VCaP (cell line): Measurements from ENCODE around the gene GALNT5.

ENCODE experiments used
- H3K27ac ChIP-seq: fragments of 450-650 bp; 2 replicates; pipeline ENCODE4 v1.5.1; 2017
- TF ChIP-seq, protein P1 (sequence below): fragments of 450-650 bp; conservative IDR thresholded peaks from 2 replicates; pipeline ENCODE4 v1.5.1; 2017; ENCODE audit warnings: mild to moderate bottlenecking, moderate library complexity

The GALNT5 gene

DNA sequence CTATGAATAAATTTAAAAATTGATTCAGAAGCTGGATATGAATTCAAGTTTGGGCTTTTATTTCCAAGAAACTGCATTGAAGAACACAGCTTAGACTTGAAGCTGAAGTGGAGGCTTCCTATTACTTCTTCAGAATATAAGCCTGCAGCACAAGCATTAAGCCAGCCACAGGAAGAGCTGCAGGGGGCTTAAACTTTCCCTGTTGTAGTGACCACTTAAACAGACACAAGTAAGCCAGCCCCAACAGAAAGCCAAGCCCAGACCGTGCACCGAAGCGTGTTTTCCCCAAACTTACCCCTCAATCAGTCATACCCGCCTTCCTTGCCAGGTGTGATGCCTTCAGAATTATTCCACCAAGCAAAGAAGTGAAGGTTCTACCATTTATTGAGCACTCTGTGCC is 39.5 kb downstream of the GALNT5 start:
- H3K27ac ChIP-seq = no peak overlapping the region
- TF ChIP-seq, protein P1, sequence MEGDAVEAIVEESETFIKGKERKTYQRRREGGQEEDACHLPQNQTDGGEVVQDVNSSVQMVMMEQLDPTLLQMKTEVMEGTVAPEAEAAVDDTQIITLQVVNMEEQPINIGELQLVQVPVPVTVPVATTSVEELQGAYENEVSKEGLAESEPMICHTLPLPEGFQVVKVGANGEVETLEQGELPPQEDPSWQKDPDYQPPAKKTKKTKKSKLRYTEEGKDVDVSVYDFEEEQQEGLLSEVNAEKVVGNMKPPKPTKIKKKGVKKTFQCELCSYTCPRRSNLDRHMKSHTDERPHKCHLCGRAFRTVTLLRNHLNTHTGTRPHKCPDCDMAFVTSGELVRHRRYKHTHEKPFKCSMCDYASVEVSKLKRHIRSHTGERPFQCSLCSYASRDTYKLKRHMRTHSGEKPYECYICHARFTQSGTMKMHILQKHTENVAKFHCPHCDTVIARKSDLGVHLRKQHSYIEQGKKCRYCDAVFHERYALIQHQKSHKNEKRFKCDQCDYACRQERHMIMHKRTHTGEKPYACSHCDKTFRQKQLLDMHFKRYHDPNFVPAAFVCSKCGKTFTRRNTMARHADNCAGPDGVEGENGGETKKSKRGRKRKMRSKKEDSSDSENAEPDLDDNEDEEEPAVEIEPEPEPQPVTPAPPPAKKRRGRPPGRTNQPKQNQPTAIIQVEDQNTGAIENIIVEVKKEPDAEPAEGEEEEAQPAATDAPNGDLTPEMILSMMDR = no peak

- no peak overlapping the region for H3K27ac ChIP-seq
- TF ChIP-seq, protein P1 = no peak
Observed at GRCh38 chr2:157301307-157301706, 43.8 kb downstream of the GALNT5 start.

DNA sequence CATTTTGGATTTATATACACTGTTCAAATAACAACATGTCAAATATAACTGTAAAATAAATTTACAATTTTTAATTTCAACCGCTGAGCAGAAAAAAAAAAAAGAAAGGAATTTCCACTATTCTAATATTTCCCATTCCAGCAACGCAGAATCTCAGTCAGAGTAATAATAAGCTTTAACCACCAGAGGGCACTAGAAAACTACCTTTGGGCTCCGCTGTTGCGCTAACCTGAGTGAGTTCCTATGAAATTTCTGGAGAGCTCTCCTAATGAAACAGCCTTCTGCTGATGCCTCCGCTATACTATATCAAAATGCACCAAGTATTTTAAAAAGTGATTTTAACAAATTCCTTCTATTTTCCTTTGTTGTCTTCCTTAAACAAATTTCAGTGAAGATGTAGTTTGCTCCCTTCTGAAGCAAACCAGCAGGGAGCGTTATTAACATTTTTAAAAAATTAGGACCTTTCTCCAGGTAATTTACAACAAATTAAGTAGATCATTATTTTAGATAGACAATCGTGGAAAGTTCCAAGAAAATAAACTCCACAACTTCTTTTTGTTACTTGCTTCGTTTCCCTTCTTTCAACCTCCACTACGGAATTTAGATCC is 45.1 kb downstream of the GALNT5 start:
- TF ChIP-seq, protein P1 = peak; percentile 88
- no peak overlapping the region for H3K27ac ChIP-seq

GRCh38 chr2:157303612-157304011 is 46.1 kb downstream of the GALNT5 start:
- TF ChIP-seq, protein P1 = no peak
- H3K27ac ChIP-seq = no peak overlapping the region

GRCh38 chr2:157304811-157305722 is 47.6 kb downstream of the GALNT5 start:
- TF ChIP-seq, protein P1 = no peak
- no peak overlapping the region for H3K27ac ChIP-seq

GRCh38 chr2:157305723-157306110 is 48.2 kb downstream of the GALNT5 start:
- TF ChIP-seq, protein P1 = no peak
- no peak overlapping the region for H3K27ac ChIP-seq

- no peak overlapping the region for H3K27ac ChIP-seq
- TF ChIP-seq, protein P1 = peak; percentile 27; the same call in 1 of the 2 replicates
Observed at GRCh38 chr2:157307021-157307420, 49.5 kb downstream of the GALNT5 start.
